Muscle of leg (tissue), 16 donors: Measurements from ENCODE around the gene PLCB2. TPM values are rescaled to one million over a fixed set of nuclear protein-coding genes. Genes with fewer than 3 reads are reported as not detected.
A peak's percentile ranks its signal among the peaks of the same experiment; 100 is the strongest.

Experiments
- DNase-seq: peaks from one replicate; pipeline ENCODE4 v3.0.0; 2013
- H3K27ac ChIP-seq: one replicate; pipeline ENCODE4 v1.5.1; 2013; ENCODE audit warnings: mild to moderate bottlenecking, low read length, control low read depth
- H3K27me3 ChIP-seq: one replicate; pipeline ENCODE4 v1.6.1; 2013; ENCODE audit warnings: low read length; ENCODE audit not compliant: control insufficient read depth, insufficient read depth
- H3K36me3 ChIP-seq: one replicate; pipeline ENCODE4 v1.6.1; 2013; ENCODE audit warnings: low read length; ENCODE audit not compliant: control insufficient read depth, insufficient read depth
- H3K4me1 ChIP-seq: one replicate; pipeline ENCODE4 v1.6.1; 2013; ENCODE audit warnings: low read length; ENCODE audit not compliant: control insufficient read depth, insufficient read depth
- H3K4me3 ChIP-seq: one replicate; pipeline ENCODE4 v1.5.1; 2013; ENCODE audit warnings: low read length, control low read depth
- H3K9me3 ChIP-seq: replicated peaks from 2 replicates; pipeline ENCODE4 v1.6.1; 2013; ENCODE audit warnings: low read depth, low read length; ENCODE audit not compliant: control insufficient read depth
- WGBS: methylation state at CpG from one replicate; pipeline ENCODE4 v1.1.5; 2013; ENCODE audit warnings: missing lambda C conversion rate; ENCODE audit not compliant: insufficient coverage; 5-methylcytosine and 5-hydroxymethylcytosine counted together
- long read RNA-seq, 11 donors: transcript quantifications; one replicate each; lab custom pipeline, GENCODE V29; 2026
- polyA plus RNA-seq, 8 donors: library from polyadenylated mRNA; unstranded; fragments of 120-200 nt; gene quantifications; one replicate each; pipeline versions ENCODE4 v1.2.1 to v1.2.3, GENCODE V29; 2013; ENCODE audit warnings: inconsistent platforms in 1 of 8, low replicate concordance in 1 of 8; ENCODE audit not compliant: insufficient read length in 8 of 8, insufficient read depth in 1 of 8
- total RNA-seq: library from RNA; stranded (reverse); fragments of 120-200 nt; gene quantifications from one replicate; pipeline ENCODE4 v1.2.4, GENCODE V29; 2013

Gene PLCB2, protein sequence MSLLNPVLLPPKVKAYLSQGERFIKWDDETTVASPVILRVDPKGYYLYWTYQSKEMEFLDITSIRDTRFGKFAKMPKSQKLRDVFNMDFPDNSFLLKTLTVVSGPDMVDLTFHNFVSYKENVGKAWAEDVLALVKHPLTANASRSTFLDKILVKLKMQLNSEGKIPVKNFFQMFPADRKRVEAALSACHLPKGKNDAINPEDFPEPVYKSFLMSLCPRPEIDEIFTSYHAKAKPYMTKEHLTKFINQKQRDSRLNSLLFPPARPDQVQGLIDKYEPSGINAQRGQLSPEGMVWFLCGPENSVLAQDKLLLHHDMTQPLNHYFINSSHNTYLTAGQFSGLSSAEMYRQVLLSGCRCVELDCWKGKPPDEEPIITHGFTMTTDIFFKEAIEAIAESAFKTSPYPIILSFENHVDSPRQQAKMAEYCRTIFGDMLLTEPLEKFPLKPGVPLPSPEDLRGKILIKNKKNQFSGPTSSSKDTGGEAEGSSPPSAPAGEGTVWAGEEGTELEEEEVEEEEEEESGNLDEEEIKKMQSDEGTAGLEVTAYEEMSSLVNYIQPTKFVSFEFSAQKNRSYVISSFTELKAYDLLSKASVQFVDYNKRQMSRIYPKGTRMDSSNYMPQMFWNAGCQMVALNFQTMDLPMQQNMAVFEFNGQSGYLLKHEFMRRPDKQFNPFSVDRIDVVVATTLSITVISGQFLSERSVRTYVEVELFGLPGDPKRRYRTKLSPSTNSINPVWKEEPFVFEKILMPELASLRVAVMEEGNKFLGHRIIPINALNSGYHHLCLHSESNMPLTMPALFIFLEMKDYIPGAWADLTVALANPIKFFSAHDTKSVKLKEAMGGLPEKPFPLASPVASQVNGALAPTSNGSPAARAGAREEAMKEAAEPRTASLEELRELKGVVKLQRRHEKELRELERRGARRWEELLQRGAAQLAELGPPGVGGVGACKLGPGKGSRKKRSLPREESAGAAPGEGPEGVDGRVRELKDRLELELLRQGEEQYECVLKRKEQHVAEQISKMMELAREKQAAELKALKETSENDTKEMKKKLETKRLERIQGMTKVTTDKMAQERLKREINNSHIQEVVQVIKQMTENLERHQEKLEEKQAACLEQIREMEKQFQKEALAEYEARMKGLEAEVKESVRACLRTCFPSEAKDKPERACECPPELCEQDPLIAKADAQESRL
- total RNA-seq (4.8 TPM), polyA plus RNA-seq (10 to 100 TPM in 2 of 8 donors, 1 to 10 TPM in 6; 6.2 to 11.5 (median 8.7) TPM)
- long read RNA-seq, donor 1: 0 reads
- long read RNA-seq, donor 2: 0 reads
- long read RNA-seq, donor 3, partial matches to known transcripts: 0 of 1 reads
- long read RNA-seq, donor 3, other reads (novel, unspliced or antisense): 0 of 1 reads
- long read RNA-seq, donor 4: 0 reads
- long read RNA-seq, donor 5: 0 reads
- long read RNA-seq, donor 6: 0 reads
- long read RNA-seq, donor 7: 0 reads
- long read RNA-seq, donor 8: 0 reads
- long read RNA-seq, donor 9: 0 reads
- long read RNA-seq, donor 10: 0 reads
- long read RNA-seq, donor 11: 0 reads

- peak; percentile 53 for DNase-seq
- Histone ChIP-seq H3K27ac (no peak within 1 kb of the TSS), H3K4me3 (peak within 1 kb of the TSS; percentile 27), H3K9me3 (no peaks in the 10 kb centered on the region), H3K36me3 (no peaks in the 10 kb centered on the region), H3K27me3 (peaks cover 13% of the 10 kb centered on the region), H3K4me1 (peaks cover 28% of the 10 kb centered on the region)
- 17% methylated on average over 12 of the region's 15 CpGs for WGBS
Observed at GRCh38 chr15:40307421-40308211, at the start of gene PLCB2. Gene PLCB2, minus strand, starts transcription at chr15:40307935. Its CDS starts 263 bp downstream, at chr15:40307672.

DNA sequence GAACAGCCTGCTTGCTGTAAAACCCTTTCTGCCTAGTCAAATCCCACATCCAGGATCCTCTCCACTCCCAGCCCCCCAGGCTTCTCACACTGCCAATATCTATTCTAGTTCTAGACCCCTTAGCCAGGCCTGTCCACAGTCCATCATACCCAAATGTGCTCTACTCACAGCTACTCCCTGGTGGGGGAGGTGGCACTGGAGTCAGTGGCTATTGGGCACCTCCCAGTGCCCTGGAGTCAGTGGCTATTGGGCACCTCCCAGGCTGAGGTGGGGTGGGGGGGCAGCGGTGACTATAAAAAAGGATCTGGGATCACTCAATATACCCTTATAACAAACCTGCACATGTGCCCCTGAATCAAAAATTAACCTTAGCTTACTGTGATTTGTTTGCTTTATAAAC lies 49.5 kb upstream of the PLCB2 start:
- Histone ChIP-seq H3K9me3 (no peaks in the 10 kb centered on the region), H3K4me3 (no peak overlapping the region), H3K4me1 (peaks cover 26% of the 10 kb centered on the region), H3K27me3 (peaks cover 28% of the 10 kb centered on the region), H3K36me3 (no peaks in the 10 kb centered on the region), H3K27ac (no peak overlapping the region)
- DNase-seq: no peak
- no CpG with 5 or more reads among the region's 1 CpG for WGBS

DNA sequence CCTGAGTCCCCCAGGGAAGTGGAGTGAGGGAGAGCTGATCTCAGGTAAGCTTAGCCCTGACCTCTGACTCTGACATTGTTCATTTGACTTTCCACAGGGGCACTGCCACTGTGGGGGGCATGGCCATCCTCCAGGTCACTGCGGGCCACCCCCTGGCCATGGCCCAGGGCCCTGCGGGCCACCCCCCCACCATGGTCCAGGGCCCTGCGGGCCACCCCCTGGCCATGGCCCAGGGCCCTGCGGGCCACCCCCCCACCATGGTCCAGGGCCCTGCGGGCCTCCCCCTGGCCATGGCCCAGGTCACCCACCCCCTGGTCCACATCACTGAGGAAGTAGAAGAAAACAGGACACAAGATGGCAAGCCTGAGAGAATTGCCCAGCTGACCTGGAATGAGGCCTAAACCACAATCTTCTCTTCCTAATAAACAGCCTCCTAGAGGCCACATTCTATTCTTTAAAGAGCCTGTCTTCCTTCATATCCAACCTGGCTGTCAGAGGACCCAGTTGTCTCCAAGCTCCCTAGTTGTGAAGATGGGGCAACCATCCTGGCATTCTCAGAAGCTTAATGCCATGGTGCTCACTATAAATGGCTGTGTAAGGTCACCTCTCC lies 48.3 kb upstream of the PLCB2 start:
- Histone ChIP-seq H3K36me3 (no peaks in the 10 kb centered on the region), H3K4me3 (no peak overlapping the region), H3K27ac (no peak overlapping the region), H3K4me1 (peaks cover 26% of the 10 kb centered on the region), H3K9me3 (no peaks in the 10 kb centered on the region), H3K27me3 (peaks cover 23% of the 10 kb centered on the region)
- DNase-seq: no peak
- 90% methylated on average over 2 of the region's 5 CpGs for WGBS

GRCh38 chr15:40354408-40355171 lies 46.9 kb upstream of the PLCB2 start:
- 13% methylated on average over 6 of the region's 9 CpGs for WGBS
- Histone ChIP-seq H3K4me1 (peaks cover 26% of the 10 kb centered on the region), H3K4me3 (no peak overlapping the region), H3K9me3 (no peaks in the 10 kb centered on the region), H3K36me3 (no peaks in the 10 kb centered on the region), H3K27me3 (peaks cover 15% of the 10 kb centered on the region), H3K27ac (no peak overlapping the region)
- peak; percentile 71 for DNase-seq

- Histone ChIP-seq H3K4me3 (no peak overlapping the region), H3K36me3 (no peaks in the 10 kb centered on the region), H3K4me1 (peaks cover 23% of the 10 kb centered on the region), H3K9me3 (no peaks in the 10 kb centered on the region), H3K27ac (no peak overlapping the region), H3K27me3 (peaks cover 6% of the 10 kb centered on the region)
- WGBS: 38% methylated on average over 4 of the region's 5 CpGs
- DNase-seq: no peak
Observed at GRCh38 chr15:40353697-40354096, 46.0 kb upstream of the PLCB2 start.

- Histone ChIP-seq H3K4me1 (peaks cover 14% of the 10 kb centered on the region), H3K27me3 (peaks cover 2% of the 10 kb centered on the region), H3K4me3 (no peak overlapping the region), H3K36me3 (no peaks in the 10 kb centered on the region), H3K27ac (no peak overlapping the region), H3K9me3 (no peaks in the 10 kb centered on the region)
- 92% methylated on average over 2 of the region's 7 CpGs for WGBS
- DNase-seq: no peak
Observed at GRCh38 chr15:40352281-40352901, 44.7 kb upstream of the PLCB2 start.

- Histone ChIP-seq H3K4me3 (no peak overlapping the region), H3K4me1 (peaks cover 13% of the 10 kb centered on the region), H3K27me3 (peaks cover 2% of the 10 kb centered on the region), H3K9me3 (no peaks in the 10 kb centered on the region), H3K36me3 (no peaks in the 10 kb centered on the region), H3K27ac (no peak overlapping the region)
- WGBS: 100% methylated on average over 1 of the region's 5 CpGs
- no peak for DNase-seq
Observed at GRCh38 chr15:40349163-40349562, 41.4 kb upstream of the PLCB2 start.

DNA sequence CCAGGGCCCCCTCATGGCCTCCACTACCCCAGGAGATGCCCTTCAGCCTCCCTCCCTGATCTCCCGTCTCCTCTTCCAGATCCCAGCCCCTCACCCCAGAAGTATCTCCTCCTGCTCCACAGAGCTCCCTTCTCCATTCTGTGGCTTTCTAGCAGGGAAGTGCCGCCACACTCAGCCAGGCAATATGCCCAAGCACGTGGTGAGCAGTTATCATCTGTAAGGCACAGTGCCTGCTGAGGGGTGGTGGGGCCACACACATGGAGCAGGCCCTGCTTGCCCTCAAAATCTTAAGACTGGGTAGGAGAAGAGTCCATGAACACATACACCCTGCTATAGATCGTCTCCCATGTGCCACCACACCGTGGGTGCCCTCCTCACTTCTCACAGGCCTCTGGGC lies 40.7 kb upstream of the PLCB2 start:
- Histone ChIP-seq H3K4me1 (peaks cover 9% of the 10 kb centered on the region), H3K27ac (no peak overlapping the region), H3K36me3 (no peaks in the 10 kb centered on the region), H3K27me3 (peaks cover 2% of the 10 kb centered on the region), H3K4me3 (no peak overlapping the region), H3K9me3 (no peaks in the 10 kb centered on the region)
- WGBS: 100% methylated on average over 2 of the region's 5 CpGs
- no peak for DNase-seq
